Mucosa of rectum (tissue), 2 donors: ENCODE data around the gene HELB.

Experiments used
- H3K27ac ChIP-seq, 2 donors: one replicate each; pipeline ENCODE4 v1.7.0; 2013; ENCODE audit warnings: inconsistent platforms in 2 of 2, low read depth in 2 of 2, low read length in 2 of 2
- H3K27me3 ChIP-seq, 2 donors: one replicate each; pipeline ENCODE4 v1.7.0; 2013; ENCODE audit warnings: low read length in 2 of 2; ENCODE audit not compliant: control insufficient read depth in 2 of 2, insufficient read depth in 2 of 2
- H3K36me3 ChIP-seq, 2 donors: one replicate each; pipeline ENCODE4 v1.7.0; 2013; ENCODE audit warnings: low read length in 2 of 2; ENCODE audit not compliant: control insufficient read depth in 2 of 2, insufficient read depth in 2 of 2
- H3K4me1 ChIP-seq, 2 donors: one replicate each; pipeline ENCODE4 v1.7.0; 2013; ENCODE audit warnings: low read length in 2 of 2, mild to moderate bottlenecking in 1 of 2; ENCODE audit not compliant: control insufficient read depth in 2 of 2, insufficient read depth in 2 of 2
- H3K4me3 ChIP-seq, 2 donors: one replicate each; pipeline ENCODE4 v1.7.0; 2013; ENCODE audit warnings: low read length in 2 of 2
- H3K9ac ChIP-seq, 2 donors: one replicate each; pipeline ENCODE4 v1.7.0; 2013; ENCODE audit warnings: low read length in 2 of 2, low read depth in 1 of 2, mild to moderate bottlenecking in 1 of 2
- H3K9me3 ChIP-seq, 2 donors: one replicate each; pipeline ENCODE4 v1.7.0; 2013; ENCODE audit warnings: low read length in 2 of 2; ENCODE audit not compliant: control insufficient read depth in 2 of 2
- donor health status: healthy.
- donor health status: Normal muscosa, but diverticular disease.

Gene HELB

DNA sequence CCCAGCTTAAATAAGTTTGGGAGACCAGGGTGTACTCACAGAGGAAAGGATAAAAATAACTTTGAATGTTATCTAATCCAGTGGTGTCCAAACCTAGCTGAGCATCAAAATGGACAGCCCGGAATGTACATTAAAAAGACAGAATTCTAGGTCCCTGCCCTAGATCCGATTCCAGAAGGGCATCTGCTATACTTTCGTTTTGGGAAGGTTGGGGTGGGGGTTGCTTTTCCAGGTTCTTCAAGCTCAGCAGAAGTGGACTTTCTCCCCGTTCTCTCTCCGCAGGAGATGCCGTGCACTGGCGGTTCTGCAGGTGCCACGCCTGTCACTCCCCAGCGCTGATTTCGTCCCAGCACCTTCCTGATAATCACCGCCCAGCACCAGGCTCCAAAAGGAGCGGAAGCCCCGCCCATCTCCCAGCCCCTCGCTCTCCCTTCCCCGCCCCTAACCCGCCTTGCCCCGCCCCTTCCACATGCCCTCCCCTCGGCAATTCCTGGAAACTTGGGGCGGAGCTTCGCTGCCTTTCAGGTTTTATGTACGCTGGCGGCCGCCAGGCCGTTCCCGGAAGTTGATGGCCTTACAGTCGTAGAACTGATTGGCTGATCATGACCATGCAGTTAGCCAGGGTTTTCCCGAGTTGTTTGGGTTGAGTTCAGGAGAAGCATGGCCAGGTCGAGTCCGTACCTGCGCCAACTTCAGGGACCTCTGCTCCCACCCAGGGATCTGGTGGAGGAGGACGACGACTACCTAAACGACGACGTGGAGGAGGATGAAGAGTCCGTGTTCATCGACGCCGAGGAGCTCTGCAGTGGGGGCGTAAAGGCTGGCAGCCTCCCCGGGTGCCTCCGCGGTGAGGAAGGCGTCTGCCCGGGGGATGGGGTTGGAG lies at the start of gene HELB:
Gene HELB, plus strand, starts transcription at position 550 of the 883 bp plus-strand sequence. Its CDS starts 111 bp downstream, at position 661.
- Histone ChIP-seq H3K9ac (peak within 1 kb of the TSS; percentile 77 to 93), H3K27ac (peak within 1 kb of the TSS; percentile 88 to 93)

DNA sequence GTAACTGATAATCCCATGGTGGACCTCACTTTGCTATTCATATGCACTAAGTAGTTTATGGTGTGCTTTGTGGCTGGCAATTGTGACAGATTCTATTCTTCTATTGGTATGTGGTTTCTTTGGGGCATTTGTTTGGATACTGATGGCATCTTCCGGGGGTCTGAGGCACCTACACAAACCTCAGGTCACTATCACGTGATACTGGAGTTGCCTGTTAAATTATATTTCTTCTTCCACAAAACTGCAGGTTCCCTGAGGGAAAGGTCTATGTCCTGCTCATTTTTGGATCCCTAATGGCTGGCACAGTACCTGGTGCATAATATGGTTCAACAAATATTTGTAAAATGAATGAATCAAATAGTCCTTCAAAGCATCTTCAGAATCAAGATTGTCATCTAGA lies 49.5 kb upstream of the HELB start:
- peaks cover 0 to 2% of the 10 kb centered on the region in 2 donors for H3K36me3 ChIP-seq
- H3K4me3 ChIP-seq: no peak overlapping the region
- H3K4me1 ChIP-seq: no peaks in the 10 kb centered on the region
- H3K27ac ChIP-seq: no peak overlapping the region
- no peaks in the 10 kb centered on the region for H3K9me3 ChIP-seq
- no peak overlapping the region for H3K9ac ChIP-seq
- no peaks in the 10 kb centered on the region for H3K27me3 ChIP-seq

More for the DNA sequence above, at the start of gene HELB:
- H3K27me3 ChIP-seq: no peaks in the 10 kb centered on the region
- H3K4me3 ChIP-seq: peak within 1 kb of the TSS; percentile 87 to 98
- H3K4me1 ChIP-seq: peaks cover 5 to 13% of the 10 kb centered on the region in 2 donors
- H3K36me3 ChIP-seq: peaks cover 2 to 4% of the 10 kb centered on the region in 2 donors
- no peaks in the 10 kb centered on the region for H3K9me3 ChIP-seq

DNA sequence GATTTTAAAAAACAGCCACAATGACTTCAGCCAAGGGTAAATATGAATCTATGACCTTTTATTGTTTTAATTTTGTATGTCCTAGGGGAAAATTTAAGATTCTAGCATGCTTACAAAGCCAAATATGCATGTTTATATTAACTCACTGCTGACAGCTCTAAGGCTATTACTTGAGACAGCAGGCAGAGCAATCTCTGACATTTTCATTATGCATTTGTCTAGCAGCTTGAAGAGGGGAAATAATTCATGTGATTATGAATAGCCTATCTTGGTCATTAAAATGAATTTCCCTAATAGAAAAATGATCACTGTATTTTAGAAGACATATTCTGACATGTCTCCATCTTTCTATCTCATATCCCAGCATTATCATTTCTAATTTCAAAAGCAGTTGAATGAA lies 46.6 kb upstream of the HELB start:
- Histone ChIP-seq H3K4me1 (no peaks in the 10 kb centered on the region), H3K27me3 (no peaks in the 10 kb centered on the region), H3K27ac (no peak overlapping the region), H3K4me3 (no peak overlapping the region), H3K36me3 (no peaks in the 10 kb centered on the region), H3K9me3 (no peaks in the 10 kb centered on the region), H3K9ac (no peak overlapping the region)

DNA sequence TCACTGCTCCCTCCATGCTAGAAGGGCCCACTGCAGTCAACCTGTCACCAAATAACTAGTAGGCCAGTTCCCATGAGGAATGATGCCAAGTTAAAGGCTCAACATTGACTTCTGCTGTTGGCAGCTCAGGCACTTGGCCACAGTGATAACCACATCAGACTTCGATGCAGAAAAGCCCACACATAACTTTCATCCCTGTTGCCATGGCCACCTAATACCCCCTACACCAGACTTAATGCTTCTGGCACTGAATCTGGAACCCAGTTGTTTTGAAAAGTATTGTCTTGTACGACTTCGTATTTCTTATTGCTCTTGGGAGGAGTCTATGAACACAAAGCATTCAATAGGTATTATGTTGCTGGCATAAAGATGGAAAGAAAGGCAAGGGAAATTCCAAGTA lies 44.3 kb upstream of the HELB start:
- no peak overlapping the region for H3K4me3 ChIP-seq
- H3K9me3 ChIP-seq: no peaks in the 10 kb centered on the region
- no peaks in the 10 kb centered on the region for H3K27me3 ChIP-seq

DNA sequence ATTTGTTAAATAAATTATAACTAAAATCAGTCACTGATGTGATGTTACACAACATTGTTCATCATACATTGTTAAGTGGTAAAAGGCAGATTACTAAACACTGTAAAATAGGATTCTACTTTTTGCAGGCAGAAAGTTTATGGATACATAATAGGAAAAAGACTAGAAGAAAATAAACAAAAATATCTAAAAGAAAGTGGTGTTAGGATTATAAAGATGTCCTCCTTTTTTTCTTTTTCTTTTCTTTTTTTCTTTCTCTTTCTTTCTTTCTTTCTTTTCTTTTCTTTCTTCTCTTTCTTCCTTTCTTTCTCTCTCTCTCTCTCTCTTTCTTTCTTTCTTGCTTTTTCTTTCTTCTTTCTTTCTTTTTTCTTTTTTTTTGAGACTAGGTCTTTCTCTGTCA lies 39.6 kb upstream of the HELB start:
- Histone ChIP-seq H3K36me3 (no peaks in the 10 kb centered on the region), H3K9ac (no peak overlapping the region), H3K4me3 (no peak overlapping the region), H3K27me3 (no peaks in the 10 kb centered on the region), H3K27ac (no peak overlapping the region), H3K4me1 (no peaks in the 10 kb centered on the region), H3K9me3 (no peaks in the 10 kb centered on the region)

More for the DNA sequence above, 44.3 kb upstream of the HELB start:
- Histone ChIP-seq H3K27ac (no peak overlapping the region), H3K4me1 (no peaks in the 10 kb centered on the region), H3K9ac (no peak overlapping the region), H3K36me3 (no peaks in the 10 kb centered on the region)

DNA sequence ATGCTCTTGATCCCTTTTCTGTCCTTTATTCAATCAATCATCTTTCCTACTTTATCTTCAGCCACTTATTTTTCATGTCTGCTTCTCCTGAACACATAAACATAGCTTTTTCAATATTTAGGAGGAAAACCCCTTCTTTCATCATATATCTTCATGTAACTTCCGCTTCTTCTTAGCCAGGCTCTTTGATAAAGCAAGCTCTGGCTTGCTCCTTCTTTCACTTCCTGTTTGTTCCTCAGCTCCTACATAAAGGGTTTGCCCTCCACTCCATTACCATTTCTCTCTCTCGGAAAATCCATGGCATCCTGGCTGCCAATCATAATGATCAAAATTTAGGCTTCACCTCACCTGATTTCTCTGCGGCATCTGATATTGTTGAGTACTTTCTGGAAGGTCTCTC lies 33.7 kb upstream of the HELB start:
- Histone ChIP-seq H3K36me3 (no peaks in the 10 kb centered on the region), H3K27me3 (no peaks in the 10 kb centered on the region), H3K4me1 (no peaks in the 10 kb centered on the region), H3K4me3 (no peak overlapping the region), H3K9ac (no peak overlapping the region), H3K9me3 (no peaks in the 10 kb centered on the region), H3K27ac (no peak overlapping the region)

DNA sequence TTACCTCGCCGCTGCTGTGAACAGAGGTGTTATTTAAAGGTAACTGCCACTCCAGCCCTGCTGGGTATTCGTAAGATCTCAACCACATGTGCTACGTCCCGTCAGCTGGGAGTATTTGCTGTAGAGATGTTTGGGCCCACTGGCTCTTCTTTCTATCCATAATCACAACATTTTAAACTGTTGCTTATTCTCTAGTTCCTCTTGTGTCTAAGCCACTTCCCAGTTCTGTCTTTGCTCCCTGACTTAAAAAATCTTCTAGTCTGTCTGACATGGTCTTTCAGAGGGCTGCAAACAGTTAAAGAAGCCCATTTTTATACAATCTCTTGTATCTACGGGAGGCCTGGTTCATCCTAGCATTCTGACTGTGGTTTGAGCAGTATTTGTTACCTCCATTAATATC lies 33.2 kb upstream of the HELB start:
- Histone ChIP-seq H3K27me3 (no peaks in the 10 kb centered on the region), H3K4me3 (no peak overlapping the region), H3K9ac (no peak overlapping the region), H3K36me3 (no peaks in the 10 kb centered on the region), H3K4me1 (no peaks in the 10 kb centered on the region), H3K9me3 (no peaks in the 10 kb centered on the region), H3K27ac (no peak overlapping the region)

DNA sequence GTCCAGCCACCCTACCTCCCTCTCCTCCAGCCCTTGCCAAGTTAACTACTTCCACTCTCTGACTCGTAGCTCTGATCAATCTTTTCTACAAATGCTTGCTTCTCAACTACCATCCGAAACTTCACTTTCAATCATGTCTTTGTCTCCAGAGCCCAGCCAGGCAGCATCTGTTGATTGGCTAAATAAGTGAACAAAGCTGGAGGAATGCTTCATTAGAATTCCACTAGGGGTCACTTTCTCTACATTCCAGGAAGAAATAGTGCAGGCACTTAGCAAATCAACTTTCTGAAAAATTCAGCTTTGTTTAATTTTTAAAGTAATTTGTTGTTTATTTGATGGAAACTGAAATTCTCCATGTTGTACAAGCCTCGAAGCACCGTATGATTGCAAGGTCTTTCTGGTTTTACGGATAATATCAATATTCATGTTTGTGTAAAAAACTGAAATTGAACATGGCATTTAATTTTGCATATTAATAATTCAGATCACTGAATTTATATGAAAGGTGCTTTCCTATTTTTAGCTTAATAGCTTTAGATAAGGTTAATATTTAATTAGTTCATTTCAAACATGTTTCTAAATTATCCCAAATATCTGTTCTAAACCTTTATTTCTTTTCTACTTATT lies 32.4 kb upstream of the HELB start:
- Histone ChIP-seq H3K27ac (no peak overlapping the region), H3K9ac (no peak overlapping the region), H3K4me3 (no peak overlapping the region), H3K27me3 (no peaks in the 10 kb centered on the region), H3K4me1 (no peaks in the 10 kb centered on the region), H3K36me3 (no peaks in the 10 kb centered on the region), H3K9me3 (no peaks in the 10 kb centered on the region)

DNA sequence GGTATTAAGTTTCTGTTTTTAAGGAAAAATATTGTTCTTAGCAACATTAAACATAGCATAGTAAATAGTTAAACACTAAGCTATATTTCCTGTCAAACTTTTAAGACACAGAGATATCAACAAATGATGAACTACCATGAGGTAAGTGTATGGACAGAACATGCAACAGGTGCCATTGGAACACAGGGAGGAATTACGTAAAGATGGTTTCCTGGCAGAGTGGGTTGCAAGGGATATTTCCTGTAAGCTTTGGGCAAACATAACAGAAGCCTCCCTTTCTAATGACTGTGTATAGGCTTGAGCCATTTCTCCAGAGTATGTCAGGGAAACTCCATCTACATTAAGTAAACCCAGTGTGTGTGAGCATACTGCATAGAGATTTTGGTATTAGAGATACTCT lies 31.7 kb upstream of the HELB start:
- H3K36me3 ChIP-seq: no peaks in the 10 kb centered on the region
- H3K27ac ChIP-seq: no peak overlapping the region

DNA sequence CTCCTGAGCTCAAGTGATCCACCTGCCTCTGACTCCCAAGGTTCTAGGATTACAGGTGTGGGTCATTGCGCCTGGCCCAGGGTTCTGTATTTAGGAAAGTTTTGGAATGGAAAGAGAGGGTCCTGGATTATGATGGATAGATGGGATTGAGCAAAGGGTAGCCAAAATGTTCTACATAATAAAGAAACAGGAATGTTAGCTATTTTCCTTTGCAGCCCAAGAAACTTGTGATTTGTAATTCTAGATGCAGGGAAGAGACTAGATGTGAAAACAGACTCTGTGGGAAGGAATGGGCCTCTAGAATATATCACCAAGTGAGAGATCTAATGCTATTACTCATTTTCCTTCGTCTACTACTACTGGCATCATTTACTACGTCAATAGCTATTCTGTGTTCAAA lies 29.6 kb upstream of the HELB start:
- Histone ChIP-seq H3K4me3 (no peak overlapping the region), H3K36me3 (no peaks in the 10 kb centered on the region), H3K27me3 (no peaks in the 10 kb centered on the region), H3K4me1 (no peaks in the 10 kb centered on the region), H3K27ac (no peak overlapping the region), H3K9ac (no peak overlapping the region), H3K9me3 (no peaks in the 10 kb centered on the region)

More for the DNA sequence above, 31.7 kb upstream of the HELB start:
- Histone ChIP-seq H3K9me3 (no peaks in the 10 kb centered on the region), H3K9ac (no peak overlapping the region), H3K4me3 (no peak overlapping the region), H3K27me3 (no peaks in the 10 kb centered on the region), H3K4me1 (no peaks in the 10 kb centered on the region)
